Measurements from ENCODE around the gene C9orf85. TPM values are rescaled to one million over a fixed set of nuclear protein-coding genes. Genes with fewer than 3 reads are reported as not detected.

The C9orf85 gene
- total and polyA plus RNA-seq, 10 of the 15 experiments (the other 5 are each of a cell fraction or from before 2014, with no cell fraction given), result 9.1 to 22.6 (median 16.4) TPM

DNA sequence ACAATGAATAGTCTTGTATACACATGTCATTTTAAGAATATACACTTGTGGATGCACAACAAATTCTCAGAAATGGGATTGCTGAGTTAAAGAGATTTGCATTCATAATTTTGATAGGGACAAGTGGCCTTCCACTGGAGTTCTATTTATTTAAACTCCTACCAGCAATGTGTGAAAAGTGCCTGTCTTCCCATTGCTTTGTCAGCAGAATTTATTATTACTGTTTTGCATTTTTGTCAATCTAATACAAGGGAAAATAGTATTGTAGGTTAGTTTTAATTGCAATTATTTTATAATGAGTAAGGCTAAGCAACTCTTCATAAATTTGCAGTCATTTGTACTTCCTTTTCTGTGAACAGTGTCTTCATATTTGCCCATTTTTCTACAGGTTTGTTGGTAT, 94.0 kb downstream of the C9orf85 start:
- no peaks in the 10 kb centered on the region for H3K79me2 ChIP-seq (ENCODE audit: control insufficient read depth, insufficient read depth, low read length)
- in situ Hi-C loops (cut with MboI), result loop anchor here (25.0 kb wide), 1 partner anchor 718 kb away; no protein-coding TSS in a partner anchor
- H3K27ac ChIP-seq (ENCODE audit: control insufficient read depth, insufficient read depth), result no peak overlapping the region
- DNase-seq (ENCODE audit: low read depth, low spot score) (no peak), ATAC-seq (no peak), FAIRE-seq (no peak)
- RAD21 ChIA-PET (ENCODE audit: unreplicated experiment), result no interaction called here
- POLR2A ChIA-PET, result no interaction called here
- BruUV-seq (replicated peaks), result no TSS peak
- no peak overlapping the region for H2AFZ ChIP-seq (ENCODE audit: control insufficient read depth, low read depth, low read length)
- H3K9me3 ChIP-seq (replicated peaks; ENCODE audit: control insufficient read depth, insufficient read depth, low read length), result no peaks in the 10 kb centered on the region
- H3K27me3 ChIP-seq (replicated peaks in 1 of 2; ENCODE audit: control insufficient read depth in 2 of 2, insufficient read depth in 2 of 2, low read length in 1 of 2), result no peaks in the 10 kb centered on the region; a peak in 1 of 4 replicates
- SMC1A ChIA-PET (ENCODE audit: uncharacterized antibody, unreplicated experiment), result no interaction called here
- H3K4me3 ChIP-seq, result no peak overlapping the region
- intact Hi-C loops (cut with micrococcal nuclease; ENCODE audit: unreplicated experiment), result no loop called here
- CTCF ChIA-PET, result no interaction called here
- H3K9ac ChIP-seq (ENCODE audit: control insufficient read depth, insufficient read depth, low read length), result no peak overlapping the region
- no peaks in the 10 kb centered on the region for H3K4me1 ChIP-seq (ENCODE audit: control insufficient read depth, insufficient read depth, low read length)
- no peaks in the 10 kb centered on the region for H3K36me3 ChIP-seq (ENCODE audit: control insufficient read depth in 2 of 2, insufficient read depth in 2 of 2, low read length in 1 of 2)
- H4K20me1 ChIP-seq (ENCODE audit: control insufficient read depth, insufficient read depth), result no peaks in the 10 kb centered on the region
- H3K4me2 ChIP-seq (ENCODE audit: control insufficient read depth, insufficient read depth), result no peak overlapping the region
- TF ChIP-seq SMC3 (IDR thresholded peaks at IDR 0.05; ENCODE audit: borderline replicate concordance, low read length), result no peak
- no peak for TF ChIP-seq MEF2B (IDR thresholded peaks at IDR 0.05; ENCODE audit: partially characterized antibody, poor library complexity, severe bottlenecking)
- TF ChIP-seq ZZZ3 (IDR thresholded peaks at IDR 0.05; ENCODE audit: control insufficient read depth, insufficient read length, low read depth), result no peak
- TF ChIP-seq, protein P1, sequence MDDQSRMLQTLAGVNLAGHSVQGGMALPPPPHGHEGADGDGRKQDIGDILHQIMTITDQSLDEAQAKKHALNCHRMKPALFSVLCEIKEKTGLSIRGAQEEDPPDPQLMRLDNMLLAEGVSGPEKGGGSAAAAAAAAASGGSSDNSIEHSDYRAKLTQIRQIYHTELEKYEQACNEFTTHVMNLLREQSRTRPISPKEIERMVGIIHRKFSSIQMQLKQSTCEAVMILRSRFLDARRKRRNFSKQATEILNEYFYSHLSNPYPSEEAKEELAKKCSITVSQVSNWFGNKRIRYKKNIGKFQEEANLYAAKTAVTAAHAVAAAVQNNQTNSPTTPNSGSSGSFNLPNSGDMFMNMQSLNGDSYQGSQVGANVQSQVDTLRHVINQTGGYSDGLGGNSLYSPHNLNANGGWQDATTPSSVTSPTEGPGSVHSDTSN (IDR thresholded peaks at IDR 0.05; ENCODE audit: insufficient replicate concordance, low read depth, low read length), result no peak
- no peak for TF ChIP-seq ZNF207 (IDR thresholded peaks at IDR 0.05; ENCODE audit: borderline replicate concordance)
- TF ChIP-seq CEBPB (IDR thresholded peaks at IDR 0.05; ENCODE audit: borderline replicate concordance in 1 of 2, low read depth in 2 of 2, low read length in 2 of 2), result no peak
- TF ChIP-seq RCOR1 (conservative IDR thresholded peaks at IDR 0.05; ENCODE audit: low read depth, low read length), result no peak
- TF ChIP-seq ZNF622 (IDR thresholded peaks at IDR 0.05), result no peak
- TF ChIP-seq HDAC2 (IDR thresholded peaks at IDR 0.05), result no peak
- TF ChIP-seq PML (IDR thresholded peaks at IDR 0.05; ENCODE audit: low read length), result no peak
- no peak for TF ChIP-seq TBL1XR1 (IDR thresholded peaks at IDR 0.05; ENCODE audit: low read depth, low read length)
- TF ChIP-seq HDAC6 (IDR thresholded peaks at IDR 0.05; ENCODE audit: unreplicated experiment), result no peak
- TF ChIP-seq CEBPZ (IDR thresholded peaks at IDR 0.05; ENCODE audit: low read depth, low read length), result no peak
- TF ChIP-seq SMAD5 (IDR thresholded peaks at IDR 0.05; ENCODE audit: low read depth), result no peak
- TF ChIP-seq IKZF2 (IDR thresholded peaks at IDR 0.05), result no peak
- no peak for TF ChIP-seq CUX1 (IDR thresholded peaks at IDR 0.05; ENCODE audit: insufficient replicate concordance, low read depth, low read length)
